Measurements from ENCODE around the gene DRD2.

The DRD2 gene

DNA sequence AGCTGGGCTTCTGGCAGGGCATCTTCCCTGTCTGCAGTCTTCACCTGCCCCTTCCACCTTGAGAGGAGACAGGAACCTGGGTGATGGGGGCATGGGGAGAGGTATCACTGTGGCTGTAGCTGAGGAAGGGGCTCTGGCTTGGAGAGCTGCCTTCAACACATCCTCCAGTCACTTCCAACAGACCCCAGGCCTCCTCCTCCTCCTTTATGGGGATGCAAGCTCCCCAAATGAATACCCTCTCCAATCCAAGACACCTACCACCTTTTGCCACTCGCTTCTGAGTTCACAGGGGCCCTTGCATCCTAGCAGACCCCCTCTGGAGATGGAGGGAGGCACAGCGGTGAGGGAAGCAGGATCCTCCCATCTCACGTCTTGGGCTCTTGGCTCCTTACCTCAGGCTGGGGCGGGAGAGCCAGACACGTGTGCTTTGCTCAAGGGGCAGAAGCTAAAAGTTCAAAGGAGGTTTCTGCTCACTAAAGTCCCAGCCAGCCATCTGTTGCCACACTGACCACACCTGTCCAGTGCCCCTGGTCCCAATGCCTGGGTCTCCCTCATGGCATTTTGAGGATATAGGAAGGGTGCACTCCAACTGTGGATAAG is 74.5 kb downstream of the DRD2 start:
- DNase-seq (ENCODE audit: low read depth in 2 of 2): no peak

GRCh38 chr11:113398669-113399430 is 76.3 kb downstream of the DRD2 start:
- DNase-seq (ENCODE audit: low read depth in 2 of 2): no peak

GRCh38 chr11:113397821-113398220 is 77.4 kb downstream of the DRD2 start:
- no peak for DNase-seq (ENCODE audit: low read depth in 2 of 2)

DNA sequence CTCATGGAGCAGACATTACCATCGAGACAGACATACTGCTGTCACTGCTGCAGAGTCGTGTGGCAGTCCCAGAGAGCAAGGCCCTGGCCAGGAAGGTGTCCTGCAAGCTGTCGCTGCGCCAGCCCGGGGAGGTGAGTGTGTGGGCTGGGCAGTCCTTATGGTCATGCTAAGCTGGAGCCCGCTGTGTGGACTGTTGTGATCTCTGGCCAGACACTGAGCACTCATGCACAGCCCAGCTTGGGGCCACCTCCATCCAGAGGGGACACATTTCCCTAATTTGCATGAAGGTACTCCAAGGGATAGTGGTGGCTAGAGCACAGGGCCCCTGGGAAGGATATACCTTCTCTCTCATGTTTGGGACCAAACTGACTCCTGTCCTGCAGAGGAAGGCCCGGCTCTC is 78.0 kb downstream of the DRD2 start:
- DNase-seq (ENCODE audit: low read depth in 2 of 2): no peak

DNA sequence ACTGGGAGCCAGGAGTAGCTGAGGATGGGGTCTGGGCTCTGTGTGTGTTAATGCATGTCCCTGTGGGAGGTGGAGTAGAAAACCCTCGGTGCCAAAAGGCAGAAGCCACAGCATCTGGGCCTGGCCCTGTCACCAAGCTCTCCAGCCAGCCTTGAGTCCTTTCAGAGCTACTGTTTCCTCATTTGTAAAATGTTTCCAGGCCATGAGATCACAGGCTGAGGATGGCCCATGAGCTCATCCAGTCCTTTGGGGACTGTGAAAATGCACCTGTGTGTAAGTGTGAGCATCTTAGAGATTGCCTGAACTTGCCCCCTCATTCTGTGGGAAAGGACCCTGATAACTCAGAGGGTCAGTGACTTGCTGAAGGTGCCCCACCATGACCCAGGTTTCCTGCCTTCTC is 78.5 kb downstream of the DRD2 start:
- no peak for DNase-seq (ENCODE audit: low read depth in 2 of 2)

DNA sequence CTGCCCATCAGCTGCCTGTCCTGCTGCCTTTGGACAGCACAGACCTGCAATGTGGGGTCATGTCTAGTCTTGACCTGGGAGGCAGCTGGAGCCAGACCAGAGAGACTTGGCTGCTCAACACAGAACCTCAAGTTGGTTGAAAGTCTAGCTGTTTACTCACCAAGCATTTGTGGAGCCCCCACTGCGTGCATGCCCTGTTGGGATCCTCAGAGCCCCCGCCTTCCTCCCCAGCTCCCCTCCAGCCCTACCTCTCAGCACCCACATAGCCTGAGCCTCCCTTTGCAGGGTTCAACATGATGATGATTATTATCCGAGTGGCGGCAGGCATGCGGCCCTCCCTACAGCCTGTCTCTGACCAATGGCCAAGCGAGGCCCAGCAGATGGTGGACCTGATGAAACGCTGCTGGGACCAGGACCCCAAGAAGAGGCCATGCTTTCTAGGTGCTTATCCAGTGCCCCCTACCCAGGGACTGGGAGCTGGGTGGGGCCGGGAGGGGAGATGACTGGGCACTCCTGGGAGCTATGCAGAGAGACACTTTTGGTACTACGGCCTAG is 79.3 kb downstream of the DRD2 start:
- no peak for DNase-seq (ENCODE audit: low read depth in 2 of 2)

GRCh38 chr11:113394919-113395318 is 80.3 kb downstream of the DRD2 start:
- no peak for DNase-seq (ENCODE audit: low read depth in 2 of 2)

DNA sequence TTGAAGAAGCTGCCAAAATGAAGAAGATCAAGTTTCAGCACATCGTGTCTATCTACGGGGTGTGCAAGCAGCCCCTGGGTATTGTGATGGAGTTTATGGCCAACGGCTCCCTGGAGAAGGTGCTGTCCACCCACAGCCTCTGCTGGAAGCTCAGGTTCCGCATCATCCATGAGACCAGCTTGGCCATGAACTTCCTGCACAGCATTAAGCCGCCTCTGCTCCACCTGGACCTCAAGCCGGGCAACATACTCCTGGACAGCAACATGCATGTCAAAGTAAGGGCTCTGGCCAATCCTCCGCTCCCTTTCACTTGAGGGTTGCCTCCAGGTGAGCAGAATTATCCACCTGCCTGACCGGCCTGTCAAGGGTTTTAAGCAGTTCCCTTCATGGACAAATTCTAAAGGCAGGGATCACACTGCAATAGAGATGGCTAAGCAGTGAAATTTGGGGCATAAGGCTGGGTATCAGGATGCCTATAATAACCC is 81.7 kb downstream of the DRD2 start:
- DNase-seq (ENCODE audit: low read depth in 2 of 2): no peak

- DNase-seq (ENCODE audit: low read depth in 2 of 2): no peak
Observed at GRCh38 chr11:113392236-113392921, 82.8 kb downstream of the DRD2 start.

- DNase-seq (ENCODE audit: low read depth in 2 of 2): no peak
Observed at GRCh38 chr11:113389272-113389671, 85.9 kb downstream of the DRD2 start.

GRCh38 chr11:113387605-113388211 is 87.5 kb downstream of the DRD2 start, which contains the start of gene ANKK1:
TSS of gene ANKK1 (plus strand) at chr11:113387779. CDS start at chr11:113387885, 106 bp downstream.
- DNase-seq (ENCODE audit: low read depth in 2 of 2): no peak

DNA sequence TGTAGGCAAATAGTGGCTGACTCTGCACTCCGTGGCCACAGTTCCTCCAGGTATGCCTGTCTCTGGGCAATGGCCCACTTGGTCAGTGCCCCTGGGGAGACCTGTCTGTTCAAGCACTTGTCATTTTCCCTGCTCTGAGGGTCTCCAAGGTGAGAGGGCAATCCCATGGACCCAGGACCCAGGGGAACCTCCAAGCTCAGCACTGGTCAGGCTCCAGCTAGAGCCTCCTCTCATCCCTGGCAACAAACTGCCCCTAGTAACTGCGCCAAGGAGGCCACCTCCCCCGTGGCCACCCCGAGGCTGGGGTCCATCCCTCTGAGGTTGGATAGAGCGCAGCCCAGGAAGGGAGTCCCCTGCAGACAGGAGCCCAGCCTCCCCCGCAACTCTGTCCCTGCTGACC is 88.3 kb downstream of the DRD2 start:
- DNase-seq (ENCODE audit: low read depth in 2 of 2): no peak

DNA sequence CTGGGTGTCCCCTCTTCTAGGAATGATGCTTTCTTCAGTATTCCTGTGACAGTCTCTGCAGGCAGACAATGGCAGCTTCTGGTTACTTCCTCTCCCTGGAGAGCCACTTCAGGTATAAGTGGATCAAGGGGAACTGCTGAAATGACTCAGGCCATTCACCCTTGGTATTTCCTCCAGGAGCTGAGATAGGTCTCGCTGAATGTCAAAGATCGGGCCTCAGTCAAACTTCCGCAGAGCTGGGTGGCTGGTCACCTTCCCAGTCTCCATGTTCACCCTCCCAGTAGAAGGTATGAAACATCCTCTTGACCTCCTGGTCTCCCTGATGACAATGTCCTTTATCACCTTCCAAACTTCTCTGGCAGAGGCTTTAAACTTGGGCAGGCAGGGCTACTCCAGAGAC is 89.4 kb downstream of the DRD2 start:
- DNase-seq (ENCODE audit: low read depth in 2 of 2): no peak

DNA sequence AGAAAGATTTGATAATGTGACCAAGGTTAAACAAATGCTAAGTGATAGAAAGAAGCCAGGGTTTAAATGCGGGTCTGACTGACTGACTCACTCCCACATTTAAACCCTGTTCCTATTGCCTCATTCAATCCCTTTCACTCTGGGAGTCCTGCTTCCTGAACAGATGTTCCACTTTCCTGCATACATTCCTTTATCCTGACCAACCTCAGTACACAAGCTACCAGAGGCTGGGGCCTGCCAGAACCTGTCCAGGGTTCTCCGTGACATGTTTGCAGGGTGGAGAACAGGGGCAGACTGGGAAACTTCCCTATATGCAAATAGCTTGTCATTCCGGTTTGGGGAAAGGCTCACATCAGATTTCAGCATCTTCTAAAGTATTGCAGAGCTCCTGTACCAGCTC is 90.6 kb downstream of the DRD2 start:
- no peak for DNase-seq (ENCODE audit: low read depth in 2 of 2)

GRCh38 chr11:113382121-113382520 is 93.1 kb downstream of the DRD2 start:
- no peak for DNase-seq (ENCODE audit: low read depth in 2 of 2)

GRCh38 chr11:113378692-113379091 is 96.5 kb downstream of the DRD2 start:
- DNase-seq (ENCODE audit: low read depth in 2 of 2): no peak

GRCh38 chr11:113377681-113378412 is 97.4 kb downstream of the DRD2 start:
- DNase-seq (ENCODE audit: low read depth in 2 of 2): no peak

- no peak for DNase-seq (ENCODE audit: low read depth in 2 of 2)
Observed at GRCh38 chr11:113376156-113376555, 99.0 kb downstream of the DRD2 start.

GRCh38 chr11:113375402-113375801 is 99.8 kb downstream of the DRD2 start:
- no peak for DNase-seq (ENCODE audit: low read depth in 2 of 2)

- no peak for DNase-seq (ENCODE audit: low read depth in 2 of 2)
Observed at GRCh38 chr11:113373981-113374560, 101.1 kb downstream of the DRD2 start.

DNA sequence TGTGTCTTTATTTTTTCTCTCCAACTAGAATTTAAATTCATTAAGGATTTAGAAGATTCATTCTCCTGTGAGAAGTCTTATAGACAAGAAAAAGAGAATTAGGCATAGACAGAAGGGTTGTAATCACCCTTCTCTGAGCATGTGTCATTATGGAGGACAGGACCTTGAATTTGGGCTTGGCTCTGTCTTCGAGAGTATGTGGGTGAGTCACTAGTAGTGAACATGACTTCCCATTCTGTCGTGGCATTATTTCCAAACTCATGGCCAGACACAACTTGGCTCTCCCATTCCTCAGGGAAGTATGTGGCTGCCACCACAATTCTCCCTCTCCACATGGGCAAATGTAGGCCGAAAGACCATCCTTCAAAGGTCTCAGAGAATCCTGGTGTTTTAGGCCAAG is 101.9 kb downstream of the DRD2 start:
- DNase-seq (ENCODE audit: low read depth in 2 of 2): no peak
